BJ (cell line): ENCODE measurements around the gene NRP1. TPM values are rescaled to one million over a fixed set of nuclear protein-coding genes. Genes with fewer than 3 reads are reported as not detected.

Experiments used
- CTCF ChIA-PET: fragments of 350-600 bp; formaldehyde crosslinking; extraction: SDS; loops from one replicate; lab custom pipeline; 2021; ENCODE audit warnings: antibody characterized with exemption, inconsistent platforms; lab: Yijun Ruan, JAX
- POLR2A ChIA-PET: fragments of 300-600 bp; sonication (Branson Sonifier 250); formaldehyde crosslinking; extraction: SDS; loops from one replicate; lab custom pipeline; 2021; ENCODE audit warnings: antibody characterized with exemption; lab: Charles Lee
- DNase-seq: peaks from one replicate; pipeline ENCODE4 v3.0.0-alpha.2; 2011; ENCODE audit warnings: low read depth
- H3K27me3 ChIP-seq: 2 replicates; pipeline ENCODE4 v1.6.0; 2011; ENCODE audit warnings: low read length; ENCODE audit not compliant: control insufficient read depth, insufficient read depth
- H3K36me3 ChIP-seq: 2 replicates; pipeline ENCODE4 v1.5.1; 2011; ENCODE audit warnings: low read length; ENCODE audit not compliant: control insufficient read depth, insufficient read depth
- H3K4me3 ChIP-seq: 2 replicates; pipeline ENCODE4 v1.5.1; 2011; ENCODE audit warnings: low read depth, mild to moderate bottlenecking, control low read depth, low read length
- polyA plus RNA-seq: library from polyadenylated mRNA; depleted of rRNA; stranded (reverse); fragments of >200 nt; gene quantifications from 2 replicates; pipeline ENCODE4 v1.2.3, GENCODE V29; 2011
- TF ChIP-seq, protein P1 (sequence below): IDR thresholded peaks from 2 replicates; pipeline ENCODE4 v1.5.1; 2011; ENCODE audit warnings: low read depth, mild to moderate bottlenecking, control low read depth, inconsistent platforms, low read length, moderate library complexity; ENCODE audit not compliant: insufficient read depth

NRP1 gene
- polyA plus RNA-seq, 1 experiment = 141 TPM

DNA sequence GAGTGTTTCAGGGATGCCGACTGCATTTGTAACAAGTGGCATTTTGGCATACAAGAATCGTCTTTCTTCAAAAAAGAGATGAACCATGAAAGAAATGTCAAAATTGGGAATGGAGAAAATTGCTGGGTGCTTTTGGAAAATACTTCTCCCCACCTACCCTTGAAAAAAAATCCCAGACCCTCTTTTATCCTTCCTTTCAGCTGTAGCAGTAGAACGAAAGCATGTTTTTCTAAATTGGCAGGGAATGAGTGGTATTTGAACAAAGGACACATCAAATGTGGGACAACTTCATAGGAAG lies 187.5 kb downstream of the NRP1 start:
- POLR2A ChIA-PET = no interaction called here
- no peak for DNase-seq
- TF ChIP-seq, protein P1, sequence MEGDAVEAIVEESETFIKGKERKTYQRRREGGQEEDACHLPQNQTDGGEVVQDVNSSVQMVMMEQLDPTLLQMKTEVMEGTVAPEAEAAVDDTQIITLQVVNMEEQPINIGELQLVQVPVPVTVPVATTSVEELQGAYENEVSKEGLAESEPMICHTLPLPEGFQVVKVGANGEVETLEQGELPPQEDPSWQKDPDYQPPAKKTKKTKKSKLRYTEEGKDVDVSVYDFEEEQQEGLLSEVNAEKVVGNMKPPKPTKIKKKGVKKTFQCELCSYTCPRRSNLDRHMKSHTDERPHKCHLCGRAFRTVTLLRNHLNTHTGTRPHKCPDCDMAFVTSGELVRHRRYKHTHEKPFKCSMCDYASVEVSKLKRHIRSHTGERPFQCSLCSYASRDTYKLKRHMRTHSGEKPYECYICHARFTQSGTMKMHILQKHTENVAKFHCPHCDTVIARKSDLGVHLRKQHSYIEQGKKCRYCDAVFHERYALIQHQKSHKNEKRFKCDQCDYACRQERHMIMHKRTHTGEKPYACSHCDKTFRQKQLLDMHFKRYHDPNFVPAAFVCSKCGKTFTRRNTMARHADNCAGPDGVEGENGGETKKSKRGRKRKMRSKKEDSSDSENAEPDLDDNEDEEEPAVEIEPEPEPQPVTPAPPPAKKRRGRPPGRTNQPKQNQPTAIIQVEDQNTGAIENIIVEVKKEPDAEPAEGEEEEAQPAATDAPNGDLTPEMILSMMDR = no peak
- Histone ChIP-seq H3K27me3 (no peaks in the 10 kb centered on the region), H3K36me3 (no peaks in the 10 kb centered on the region), H3K4me3 (no peak overlapping the region)
- CTCF ChIA-PET = interaction anchor here (0.6 to 1.7 kb wide), 4 partner anchors 9 to 1040 kb away, joined by 3 to 8 read pairs (median 3); no protein-coding TSS in a partner anchor

DNA sequence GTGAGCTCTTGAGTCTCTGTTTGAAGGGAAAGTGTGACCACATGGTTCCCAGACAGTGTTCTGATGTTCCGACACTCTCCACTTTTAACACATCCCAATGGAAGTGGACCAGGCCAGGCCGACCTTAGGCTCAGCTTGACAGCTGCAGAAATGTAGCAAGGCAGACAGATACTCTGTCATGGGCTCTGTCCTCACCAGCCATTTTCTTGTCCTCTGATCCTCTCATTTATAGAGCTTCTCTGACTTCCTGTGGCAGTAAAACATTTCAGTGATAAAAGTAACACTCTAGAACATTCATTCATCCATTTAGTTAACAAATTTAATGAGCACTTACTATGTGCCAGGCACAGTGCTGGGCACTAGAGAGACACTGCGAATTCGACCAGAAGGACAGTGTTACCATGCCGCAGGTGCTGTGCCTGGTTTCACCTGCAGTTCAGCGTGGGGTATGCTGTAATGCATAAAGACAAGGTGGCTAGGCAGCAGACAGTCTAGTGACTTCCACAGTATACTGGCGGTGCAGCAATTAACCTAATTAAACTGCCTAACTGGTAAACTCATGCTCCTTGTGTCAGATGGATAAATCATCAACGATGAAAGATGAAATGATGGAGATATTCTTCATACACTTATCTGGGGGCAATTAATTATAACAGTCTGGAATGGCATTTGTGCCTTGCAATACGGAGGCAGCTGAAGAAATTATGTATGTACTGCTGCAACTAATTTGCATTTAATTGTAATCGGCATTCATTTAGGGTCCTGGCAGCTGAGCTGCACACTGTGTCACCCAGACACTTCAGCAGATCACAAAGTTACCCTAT lies 188.1 kb downstream of the NRP1 start:
- no peak for DNase-seq
- POLR2A ChIA-PET = no interaction called here
- H3K4me3 ChIP-seq = no peak overlapping the region
- H3K27me3 ChIP-seq = no peaks in the 10 kb centered on the region
- TF ChIP-seq, protein P1 = no peak
- CTCF ChIA-PET = interaction anchor here (0.6 to 1.7 kb wide), 4 partner anchors 9 to 1041 kb away, joined by 3 to 8 read pairs (median 4); no protein-coding TSS in a partner anchor
- no peaks in the 10 kb centered on the region for H3K36me3 ChIP-seq

DNA sequence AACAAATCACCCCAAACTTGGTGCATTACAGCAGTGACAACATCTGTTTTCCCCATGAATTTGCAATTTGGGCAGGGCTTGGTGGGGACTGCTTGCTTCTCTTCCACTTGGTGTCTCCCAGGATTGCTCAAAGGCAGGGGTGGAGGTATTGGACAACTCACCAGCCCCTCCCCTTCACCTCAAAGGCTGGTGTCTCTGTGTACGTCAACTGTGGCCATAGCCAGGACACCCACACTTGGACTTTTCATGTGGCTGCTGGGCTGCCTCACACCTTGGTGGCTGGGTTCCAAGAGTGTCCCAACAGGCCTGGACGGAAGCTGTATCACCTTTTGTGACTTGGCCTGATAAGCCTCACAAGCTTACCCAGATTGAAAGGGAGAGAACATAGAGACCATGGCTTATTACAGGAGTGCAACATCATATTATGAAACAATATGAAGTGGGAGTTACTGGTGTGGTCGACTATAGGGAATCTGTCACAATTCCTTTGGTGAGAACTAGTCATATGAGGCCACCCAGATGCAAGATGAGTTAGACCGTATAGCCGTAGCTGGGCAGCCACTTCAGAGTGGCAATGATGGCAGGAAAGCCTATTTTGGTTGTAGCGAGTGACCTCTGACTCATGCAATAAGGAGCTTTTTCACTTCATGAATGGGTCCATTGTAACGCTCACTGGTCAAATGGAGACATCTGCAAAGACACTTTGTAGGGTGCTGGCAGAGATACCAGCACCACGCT lies 188.8 kb downstream of the NRP1 start:
- no peaks in the 10 kb centered on the region for H3K36me3 ChIP-seq
- no peaks in the 10 kb centered on the region for H3K27me3 ChIP-seq
- POLR2A ChIA-PET = no interaction called here
- TF ChIP-seq, protein P1 = no peak
- H3K4me3 ChIP-seq = no peak overlapping the region
- DNase-seq = no peak
- CTCF ChIA-PET = interaction anchor here (1.2 kb wide), 1 partner anchor 10 kb away, joined by 5 read pairs; no protein-coding TSS in a partner anchor

DNA sequence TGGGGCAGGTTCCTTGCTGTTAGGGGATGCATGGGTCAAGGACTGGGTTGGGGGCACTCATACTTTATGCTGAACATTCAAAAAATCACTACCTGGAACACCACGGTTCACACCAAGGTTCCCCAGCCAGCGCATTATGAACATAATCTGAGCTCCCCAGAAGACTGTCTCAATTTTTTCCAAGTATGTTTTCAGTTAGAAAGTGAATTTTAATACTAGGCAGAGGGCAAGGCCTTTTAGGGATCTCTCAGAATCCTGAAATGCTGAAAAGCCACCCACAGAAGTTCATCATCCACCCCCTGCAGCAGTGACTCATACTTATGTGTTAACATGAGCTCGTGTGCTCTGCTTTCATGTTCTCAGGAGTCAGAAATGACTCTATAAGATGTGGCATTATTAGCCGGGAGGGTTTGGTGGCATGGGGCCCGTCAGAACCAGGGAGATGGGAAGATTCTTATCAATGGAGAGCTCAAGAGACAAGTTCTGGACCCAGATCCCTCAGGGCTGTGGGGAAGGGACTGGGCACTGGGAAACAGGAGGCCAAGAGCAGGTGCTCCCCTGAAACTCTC lies 191.2 kb downstream of the NRP1 start:
- TF ChIP-seq, protein P1 = no peak
- H3K4me3 ChIP-seq = no peak overlapping the region
- H3K27me3 ChIP-seq = no peaks in the 10 kb centered on the region
- POLR2A ChIA-PET = no interaction called here
- CTCF ChIA-PET = interaction anchor here (1.3 to 1.4 kb wide), 3 partner anchors 11 to 13 kb away, joined by 3 to 5 read pairs (median 4); no protein-coding TSS in a partner anchor
- H3K36me3 ChIP-seq = no peaks in the 10 kb centered on the region
- DNase-seq = no peak

DNA sequence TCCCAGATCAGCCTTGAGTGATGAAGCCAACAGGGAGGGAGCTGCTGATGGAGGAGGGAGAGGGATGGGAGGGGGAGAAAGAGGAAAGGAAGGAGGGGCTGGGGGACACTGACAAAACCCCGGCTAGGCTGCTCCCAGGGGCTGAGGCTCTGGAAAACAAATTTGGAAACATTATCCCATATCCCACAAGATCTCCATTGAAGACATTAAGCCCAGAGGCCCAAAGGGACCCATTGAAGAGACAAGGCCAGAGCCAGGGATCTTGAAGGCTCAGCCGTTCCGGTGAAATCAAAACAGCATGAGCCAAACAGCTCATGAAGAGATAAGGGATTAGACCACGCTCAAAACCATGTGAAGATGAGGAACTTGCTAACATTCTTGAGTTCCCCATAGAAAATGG lies 192.2 kb downstream of the NRP1 start:
- TF ChIP-seq, protein P1 = no peak
- ChIA-PET POLR2A (no interaction called here), CTCF (interaction anchor here (1.3 to 1.4 kb wide), 2 partner anchors 12 to 13 kb away, joined by 4 to 5 read pairs; no protein-coding TSS in a partner anchor)
- no peaks in the 10 kb centered on the region for H3K27me3 ChIP-seq
- no peak for DNase-seq
- no peak overlapping the region for H3K4me3 ChIP-seq
- H3K36me3 ChIP-seq = no peaks in the 10 kb centered on the region
